Measurements from ENCODE around the gene TCF4.

The TCF4 gene

DNA sequence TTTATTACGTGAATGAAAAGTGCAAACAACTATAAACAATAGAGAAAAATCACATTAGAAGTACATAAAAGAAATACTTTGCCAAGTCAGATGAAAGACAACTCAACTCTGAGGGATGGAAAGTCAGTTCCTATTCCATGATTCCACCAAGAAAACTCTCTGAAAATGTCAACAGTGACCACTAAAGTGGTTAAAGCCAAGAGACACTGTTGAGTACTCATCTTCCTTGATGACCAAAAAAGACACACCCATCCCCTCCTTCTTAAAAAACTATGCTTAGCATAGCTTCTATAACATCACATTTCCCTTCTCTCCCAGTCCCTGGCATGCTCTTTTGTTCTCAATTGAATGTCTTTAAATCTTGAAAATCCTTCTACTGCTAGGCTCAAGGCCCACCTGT is 160.0 kb downstream of the TCF4 start:
- no peak for DNase-seq

DNA sequence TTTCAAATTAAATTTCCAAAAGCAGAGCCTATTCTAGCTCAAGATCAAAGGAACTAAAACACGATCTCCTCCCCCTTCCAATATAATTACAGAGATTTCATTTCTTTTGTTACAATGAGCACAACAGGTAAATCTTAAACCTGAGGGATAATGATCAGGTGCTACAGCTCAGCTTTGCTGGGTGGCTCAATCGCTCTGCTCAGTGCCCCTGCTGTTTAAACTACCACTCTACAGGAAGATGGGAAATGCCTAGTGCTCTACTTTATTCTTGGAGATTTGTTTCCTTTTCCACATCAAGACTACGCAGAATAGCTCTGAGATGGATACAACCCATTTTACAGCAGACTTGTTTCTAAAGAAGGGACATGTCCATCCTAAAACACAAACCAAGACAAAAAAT is 162.3 kb downstream of the TCF4 start:
- DNase-seq, result no peak

DNA sequence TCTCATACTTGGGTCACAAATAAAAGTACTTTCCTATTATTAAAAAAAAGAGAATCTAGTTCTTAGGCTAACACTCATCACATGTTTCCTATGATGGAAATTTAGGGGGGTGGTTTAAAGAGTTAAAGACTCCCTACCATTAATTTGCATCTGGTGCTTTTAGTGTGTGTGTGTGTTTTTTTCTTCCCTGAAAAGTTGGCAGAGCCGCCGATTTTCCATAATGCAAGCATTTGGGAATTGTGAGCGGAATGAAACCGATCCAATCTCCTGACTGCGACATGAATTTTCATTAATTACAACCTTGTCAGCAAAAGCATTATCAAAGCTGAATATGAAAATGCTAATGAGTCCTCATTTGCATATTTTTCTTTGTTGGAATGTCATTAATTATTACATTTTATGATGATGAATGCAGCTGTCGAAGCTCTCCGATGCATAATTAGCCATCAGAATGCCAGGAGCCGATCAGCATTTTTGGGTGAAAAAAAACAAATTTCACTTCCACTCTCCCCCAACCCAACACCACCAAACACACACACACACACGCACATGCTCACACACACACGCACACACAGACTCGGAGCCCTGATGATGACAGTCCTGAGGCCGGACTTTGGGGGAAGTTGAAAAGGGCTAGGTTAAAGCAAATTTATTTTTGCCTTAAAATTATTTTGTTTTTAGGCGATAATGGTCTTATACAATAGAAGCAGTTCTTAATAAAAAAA is 165.4 kb downstream of the TCF4 start:
- DNase-seq, result no peak

DNA sequence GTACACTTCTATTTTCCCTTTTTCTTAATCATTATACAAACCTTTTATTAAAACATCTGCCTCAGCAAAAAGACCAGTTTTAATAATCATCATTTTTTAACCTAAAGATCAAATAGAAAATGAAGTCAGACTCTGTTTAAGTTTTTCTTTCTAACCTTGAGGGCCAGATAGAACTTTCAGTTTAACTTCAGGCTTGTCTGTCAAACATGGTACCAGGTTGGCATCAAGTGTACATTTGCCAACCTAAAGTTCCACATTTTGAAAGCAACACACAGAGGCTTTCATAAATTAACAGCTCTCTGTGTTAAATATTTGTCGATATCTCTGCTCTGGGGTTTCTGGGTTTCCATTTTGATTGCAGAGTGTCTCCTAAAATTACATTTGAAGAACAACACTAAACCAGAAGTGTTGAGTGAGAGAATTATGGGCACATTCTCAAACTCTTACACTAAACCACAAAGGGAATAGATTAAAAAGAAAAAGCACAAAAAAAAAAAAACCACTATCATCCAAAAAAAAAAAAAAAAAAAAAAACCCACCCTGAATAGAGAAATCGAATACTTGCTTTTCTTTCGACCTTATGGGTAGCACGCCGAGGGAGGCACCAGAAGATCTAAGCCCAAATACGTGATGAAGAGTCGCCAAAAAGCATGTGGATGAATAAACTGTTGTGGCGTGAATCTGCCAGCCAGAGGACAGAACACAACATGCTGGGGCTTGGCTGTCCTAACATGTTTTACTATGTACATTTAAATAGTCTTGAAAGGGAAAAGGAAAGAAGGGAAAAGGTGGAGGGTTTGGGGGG is 166.2 kb downstream of the TCF4 start:
- DNase-seq, result no peak

DNA sequence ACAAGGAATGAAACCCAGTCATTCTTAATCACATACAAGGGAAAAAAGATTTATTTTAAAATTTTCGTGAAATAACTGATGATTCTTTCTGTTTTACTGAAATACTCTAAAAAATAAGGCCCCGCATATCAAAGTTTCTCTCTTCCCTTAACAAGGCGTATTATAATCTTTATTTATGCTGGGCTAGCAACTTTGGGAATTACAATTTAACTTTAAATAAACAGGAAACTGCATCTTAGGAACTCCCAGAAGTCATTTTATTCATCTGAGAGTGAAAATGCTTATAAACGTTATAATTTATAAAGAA is 166.7 kb downstream of the TCF4 start:
- DNase-seq, result no peak

DNA sequence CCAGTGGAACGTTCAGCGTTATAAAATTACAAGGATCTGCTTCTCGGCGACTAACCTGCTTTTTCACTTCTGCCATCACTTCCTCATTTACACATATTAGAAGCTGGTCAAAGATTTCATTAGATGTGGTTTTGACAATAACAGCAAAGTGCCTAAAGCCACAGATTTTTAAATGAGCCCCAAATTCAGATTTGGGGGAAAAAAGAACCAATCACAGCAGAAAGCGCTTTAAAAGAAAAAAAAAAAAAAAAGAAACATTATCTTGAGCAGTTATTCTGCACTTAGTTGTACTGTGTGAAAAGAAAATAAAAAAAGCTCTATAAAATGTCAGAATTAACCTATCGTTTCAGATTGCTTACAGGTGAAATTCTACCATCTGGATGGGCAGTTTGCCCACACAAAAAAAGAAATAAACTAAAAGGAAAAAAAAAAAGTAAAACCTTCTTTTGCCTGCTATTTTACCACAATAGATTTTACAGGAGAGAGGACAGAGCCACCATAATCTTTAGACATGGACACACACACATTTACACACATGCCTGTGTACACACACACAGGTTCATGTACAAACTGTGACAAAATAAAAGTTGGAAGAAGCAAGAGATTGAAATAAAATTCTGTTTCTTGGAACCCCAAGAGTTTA is 167.2 kb downstream of the TCF4 start:
- no peak for DNase-seq

DNA sequence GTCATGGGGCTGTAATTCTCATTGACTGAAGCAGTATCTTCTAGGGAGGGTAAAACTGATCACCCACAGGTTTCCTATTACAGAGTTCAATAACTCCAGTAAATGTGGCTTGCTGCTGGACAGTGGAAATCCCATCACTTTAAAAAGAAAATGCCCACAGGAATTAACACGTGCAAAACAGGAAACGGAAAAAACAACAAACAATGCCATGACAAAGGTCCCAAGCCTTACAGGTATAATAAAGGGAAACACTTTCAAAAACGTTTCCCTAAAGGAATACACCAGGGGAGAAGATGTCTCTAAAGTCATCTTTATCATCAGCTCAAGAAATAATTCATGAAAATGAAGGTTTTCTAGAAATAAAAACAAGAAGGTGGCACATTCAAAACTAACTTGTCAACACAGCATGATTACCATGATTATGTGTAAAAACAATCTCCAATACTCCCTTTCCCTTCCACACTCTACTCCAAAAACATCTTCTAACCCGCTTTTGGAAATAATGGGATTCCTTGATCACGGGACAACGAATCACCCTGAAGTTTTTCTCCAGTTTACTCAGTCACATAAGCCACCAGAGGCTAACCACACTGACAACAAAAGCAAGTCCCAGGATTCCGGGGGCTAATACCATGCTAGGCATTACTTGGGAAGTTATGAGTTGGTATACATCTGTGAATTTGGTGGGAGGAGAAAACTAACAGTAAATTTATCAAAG is 167.9 kb downstream of the TCF4 start:
- DNase-seq, result no peak

DNA sequence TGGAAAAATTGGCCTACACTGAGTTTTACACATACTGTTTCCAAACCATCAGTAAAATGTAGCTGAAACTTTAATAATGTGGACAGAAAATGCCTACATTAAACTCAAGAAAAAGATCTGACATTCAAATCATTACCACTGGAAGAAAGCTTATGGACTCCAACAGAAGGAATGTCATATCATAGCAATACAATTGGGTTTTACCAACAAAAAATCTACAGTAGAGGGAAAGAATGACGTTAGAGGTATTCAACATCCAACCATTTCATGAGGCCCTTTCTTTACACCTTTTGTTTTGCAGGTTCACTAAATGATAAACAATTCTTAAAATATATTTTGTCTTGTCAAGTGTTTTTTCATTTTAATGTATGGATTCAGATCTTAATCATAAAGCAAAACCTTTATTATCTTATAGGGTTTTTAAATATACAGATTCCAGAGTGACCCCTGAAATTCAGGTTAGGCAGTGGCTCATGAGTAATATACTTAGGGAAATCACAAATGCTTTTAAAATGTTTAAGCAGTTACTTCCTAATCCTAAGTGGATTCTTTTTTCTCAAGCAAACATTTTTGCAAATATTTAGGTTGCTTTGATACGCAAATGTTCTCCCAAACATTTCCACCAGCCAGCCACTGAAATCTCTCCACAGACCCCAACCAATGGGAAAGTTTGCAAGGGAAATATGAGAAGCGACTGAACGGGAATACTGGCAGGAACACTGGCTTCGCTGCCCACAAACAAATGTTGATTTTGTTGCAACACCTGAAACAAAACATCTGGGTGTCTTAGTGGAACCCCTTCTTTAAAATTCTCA is 168.7 kb downstream of the TCF4 start:
- no peak for DNase-seq

DNA sequence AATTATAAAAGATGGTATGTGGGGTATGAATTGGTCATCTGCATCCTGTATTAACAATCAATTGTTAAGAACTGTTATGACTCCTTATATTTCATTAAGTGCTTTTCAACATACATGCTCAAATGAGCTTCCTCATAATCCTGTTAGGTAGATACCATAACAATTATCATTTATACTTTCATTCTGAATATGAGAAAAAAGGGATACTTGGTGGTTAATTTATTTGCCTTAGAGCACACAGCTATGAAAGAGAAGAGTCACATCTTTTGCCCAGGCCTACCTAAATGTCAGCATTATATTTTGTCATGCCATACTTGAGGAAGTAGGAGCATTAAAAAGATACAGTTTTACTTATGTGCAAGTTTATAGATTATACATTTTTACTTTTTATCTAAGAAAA is 169.6 kb downstream of the TCF4 start:
- no peak for DNase-seq

DNA sequence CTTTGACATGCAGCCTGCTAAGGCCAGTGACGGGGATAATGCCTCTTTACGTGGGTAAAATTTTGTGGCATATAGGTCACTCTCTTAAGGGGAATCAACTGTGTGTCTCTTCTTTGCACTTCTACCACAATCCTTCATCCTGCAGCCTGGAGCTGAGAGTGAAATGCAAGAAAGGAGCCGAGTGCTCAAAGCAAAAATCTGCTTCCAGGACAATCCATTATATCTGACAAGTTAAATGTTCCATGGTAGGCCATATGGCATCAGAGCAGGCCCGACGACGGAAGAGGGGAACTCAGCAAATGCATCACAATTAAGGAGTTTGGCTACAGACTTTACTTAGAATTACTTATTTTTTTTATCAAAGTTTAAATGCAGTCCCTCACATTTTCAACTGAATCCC is 171.2 kb downstream of the TCF4 start:
- DNase-seq, result no peak

DNA sequence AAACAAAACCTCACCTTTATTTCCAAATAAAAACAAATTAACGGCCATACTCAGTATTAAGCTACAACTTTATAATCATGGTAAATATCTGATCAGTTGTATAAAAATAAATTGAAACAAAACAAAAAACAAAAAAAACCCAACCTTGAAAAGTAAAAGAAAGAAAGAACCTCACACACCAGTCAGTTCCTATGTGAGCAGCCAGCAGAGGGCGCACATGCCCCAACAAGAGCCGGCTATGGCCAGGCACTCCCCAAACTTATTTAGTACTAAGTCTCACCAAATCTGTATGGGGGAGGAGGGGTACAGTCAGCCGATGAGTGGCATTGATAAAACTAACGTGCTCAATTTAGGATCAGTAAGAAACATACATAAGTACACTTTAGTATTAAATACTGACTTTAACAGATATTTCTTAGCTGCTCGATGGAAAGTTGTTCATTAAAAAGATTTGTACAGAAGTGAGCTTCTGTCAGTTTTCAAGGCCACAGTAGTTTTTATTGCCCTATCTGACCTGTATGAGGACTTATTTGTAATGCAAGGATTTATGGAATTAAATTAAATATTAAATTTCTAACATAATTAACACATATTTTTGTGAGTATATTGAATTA is 172.6 kb downstream of the TCF4 start:
- peak; percentile 86 for DNase-seq

DNA sequence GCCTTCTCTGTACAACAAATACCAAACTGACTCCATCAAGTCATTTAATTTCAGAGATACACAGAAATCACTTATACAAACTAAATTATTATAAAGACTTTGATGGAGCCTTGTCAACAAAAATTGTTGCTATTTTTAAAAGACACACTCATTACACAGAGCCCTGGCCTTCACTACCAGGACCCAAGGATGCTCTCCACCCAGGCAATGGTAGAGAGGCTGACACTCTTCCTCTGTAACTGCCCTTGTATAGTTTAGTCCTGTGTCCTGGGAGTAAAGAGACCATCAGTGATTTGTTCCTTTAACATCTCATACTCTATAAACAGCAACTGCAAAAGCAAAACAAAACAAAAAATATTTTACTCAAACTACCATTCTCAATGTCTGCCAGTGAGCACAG is 173.5 kb downstream of the TCF4 start:
- DNase-seq, result no peak

DNA sequence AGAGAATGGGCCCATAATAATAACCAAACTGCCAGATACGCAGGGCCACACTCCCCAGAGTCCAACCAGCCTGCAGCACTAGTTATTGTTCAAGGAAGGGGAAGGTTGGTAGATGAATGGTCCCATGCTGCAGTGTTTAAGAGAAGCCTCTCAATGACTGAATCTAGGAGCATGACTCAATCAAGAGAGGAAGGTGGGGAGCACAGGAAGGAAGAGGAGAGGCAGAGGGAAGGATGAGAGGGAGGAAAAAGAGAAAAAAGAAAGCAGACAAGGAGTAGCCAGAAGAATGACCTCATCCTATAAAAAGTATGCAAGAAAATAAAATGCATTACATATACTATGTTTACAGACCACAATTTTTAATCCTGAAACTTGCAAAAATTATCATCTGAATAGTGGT is 174.5 kb downstream of the TCF4 start:
- DNase-seq, result no peak

DNA sequence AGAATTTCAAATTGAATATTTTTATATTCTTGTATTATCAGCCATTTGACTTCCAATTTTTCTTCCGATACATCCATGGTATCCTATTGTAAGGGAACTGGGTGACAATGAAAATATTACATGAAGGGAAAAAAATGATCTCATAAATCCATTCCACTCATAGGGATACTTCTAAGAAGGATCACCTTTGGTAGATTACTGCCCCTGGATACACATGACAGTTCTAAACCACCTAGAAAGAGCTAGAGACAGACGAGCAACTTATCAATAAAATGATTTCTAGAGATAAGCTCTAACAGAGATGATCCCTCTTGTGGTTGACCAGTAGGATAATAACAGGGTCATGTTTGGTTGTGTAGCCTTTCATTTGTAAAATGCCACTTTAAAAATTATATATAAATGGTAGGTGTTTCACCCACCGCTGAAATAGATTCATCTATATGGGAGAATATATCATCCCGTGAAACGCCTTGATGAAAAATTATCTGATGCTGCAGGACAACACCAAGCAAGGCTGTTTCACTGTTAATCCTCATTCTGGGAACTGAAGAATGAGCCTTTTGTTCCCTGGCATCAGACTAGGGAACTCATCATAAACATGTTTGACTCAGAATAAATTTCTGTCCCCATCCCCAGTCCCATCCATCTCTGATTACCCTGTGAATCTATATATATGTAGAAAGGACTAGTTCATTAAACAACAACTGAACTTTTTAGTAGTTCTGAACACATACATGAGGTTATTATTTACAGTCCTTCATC is 180.0 kb downstream of the TCF4 start:
- no peak for DNase-seq

DNA sequence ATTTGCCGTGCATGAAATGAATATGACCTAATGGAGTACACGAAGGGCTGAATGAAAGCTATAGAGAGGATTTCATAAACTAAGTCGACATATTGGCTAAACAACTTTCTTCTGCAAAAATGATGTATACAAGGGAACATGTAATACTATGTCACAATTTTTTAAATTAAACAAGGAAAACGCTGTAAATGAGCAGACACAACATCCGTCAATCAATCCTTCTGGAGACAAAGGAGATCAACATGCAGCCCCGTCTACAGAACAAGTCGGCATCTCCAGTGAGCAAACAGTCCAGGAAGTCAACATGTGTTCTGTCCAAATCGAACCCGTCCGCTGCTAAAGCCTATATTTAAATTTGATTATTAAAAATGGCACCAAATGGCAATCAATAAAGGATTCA is 180.8 kb downstream of the TCF4 start:
- no peak for DNase-seq

DNA sequence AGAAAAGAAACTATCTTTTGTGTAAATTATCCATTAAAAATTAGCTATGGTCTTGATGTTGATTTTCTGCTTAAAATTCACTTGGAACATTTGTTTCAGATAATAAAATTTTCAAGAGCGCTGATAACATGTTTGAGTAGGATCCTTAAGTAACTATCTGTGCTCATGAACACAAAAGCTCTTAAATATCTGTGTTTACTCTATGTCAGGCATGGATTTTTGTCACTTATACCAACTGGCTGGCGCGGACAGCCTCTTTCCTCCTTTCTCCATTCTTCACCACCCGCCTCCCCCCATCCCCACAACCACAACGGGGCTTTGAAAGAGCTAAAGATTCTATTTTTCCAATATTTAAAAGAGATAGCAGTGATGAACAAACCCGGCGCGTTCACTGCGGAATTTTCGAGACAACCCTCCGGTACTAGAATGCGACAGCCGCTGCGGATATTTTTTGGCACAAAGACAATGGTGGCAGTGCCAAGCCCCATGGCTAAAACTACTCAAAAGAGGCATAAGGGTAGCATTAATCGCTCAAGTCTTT is 181.5 kb downstream of the TCF4 start:
- DNase-seq, result no peak

DNA sequence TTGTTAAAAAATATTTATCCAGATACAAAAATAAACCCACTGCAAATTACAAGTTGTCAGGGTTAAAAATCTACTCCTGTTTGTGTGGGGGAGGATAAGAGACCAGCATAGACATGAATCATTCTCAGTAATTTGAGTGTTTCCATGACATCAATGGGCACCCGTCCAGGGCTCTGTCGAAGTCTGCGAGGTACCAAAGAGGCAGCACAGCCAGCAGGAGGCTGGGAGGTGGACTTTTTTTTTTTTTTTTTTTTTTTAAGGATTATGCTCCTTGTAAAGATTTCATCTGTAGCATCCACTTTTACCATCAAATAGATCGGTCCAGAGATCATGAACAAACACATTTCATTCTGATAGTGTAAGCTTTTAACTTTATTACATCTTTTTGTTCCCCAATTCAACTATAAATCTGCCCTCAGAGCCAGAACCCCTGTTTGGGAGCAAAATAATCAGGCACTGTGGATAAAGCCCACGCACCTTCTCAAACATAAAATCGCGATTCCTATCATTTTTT is 182.0 kb downstream of the TCF4 start:
- DNase-seq, result no peak

DNA sequence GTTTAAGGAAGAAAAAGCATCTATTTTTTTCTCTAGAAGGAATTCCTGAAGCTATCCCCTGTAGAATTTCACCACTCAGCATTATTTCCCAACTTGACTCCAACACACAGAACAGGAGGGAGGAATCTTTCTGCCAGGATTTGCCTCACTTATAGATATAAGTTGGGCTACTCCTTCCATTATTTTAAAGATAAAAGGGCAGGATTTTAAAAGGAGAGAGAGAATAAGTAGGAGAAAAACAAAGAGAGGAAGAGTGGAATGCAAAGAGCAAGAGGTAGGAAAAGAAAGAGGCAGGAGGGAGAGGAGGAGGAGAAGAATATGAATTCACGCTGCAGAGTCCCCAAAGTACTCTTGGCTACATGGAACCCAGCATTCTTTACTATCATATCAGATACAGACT is 182.5 kb downstream of the TCF4 start:
- no peak for DNase-seq

DNA sequence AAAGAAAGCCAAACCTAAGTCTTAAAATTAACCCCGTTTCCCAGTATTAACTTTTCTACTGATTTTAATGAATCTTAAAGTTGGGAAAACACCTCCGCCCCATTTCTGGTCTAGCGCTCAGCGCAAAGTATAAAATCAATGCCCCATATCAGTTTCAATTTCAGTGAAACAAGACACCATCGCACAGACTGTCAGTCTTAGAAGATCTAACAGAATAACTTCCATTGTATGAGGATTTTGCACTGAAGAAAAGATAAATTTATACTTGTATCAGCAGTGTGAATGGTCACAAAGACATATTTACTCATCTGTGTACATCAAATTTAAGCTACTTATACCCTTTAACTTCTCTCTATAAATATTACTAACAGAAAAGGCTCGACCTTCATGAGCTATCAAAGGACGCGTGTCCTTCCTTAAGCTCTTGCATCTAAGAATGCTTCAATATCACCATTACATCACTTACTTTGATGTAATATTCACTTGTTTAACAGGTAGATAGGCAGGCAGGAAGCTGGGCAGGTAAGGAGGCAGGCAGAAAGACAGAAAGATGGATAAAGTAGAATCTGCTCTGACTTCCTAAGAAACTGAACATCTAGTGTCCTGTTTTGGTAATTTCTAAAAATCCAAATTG is 183.0 kb downstream of the TCF4 start:
- DNase-seq, result no peak

DNA sequence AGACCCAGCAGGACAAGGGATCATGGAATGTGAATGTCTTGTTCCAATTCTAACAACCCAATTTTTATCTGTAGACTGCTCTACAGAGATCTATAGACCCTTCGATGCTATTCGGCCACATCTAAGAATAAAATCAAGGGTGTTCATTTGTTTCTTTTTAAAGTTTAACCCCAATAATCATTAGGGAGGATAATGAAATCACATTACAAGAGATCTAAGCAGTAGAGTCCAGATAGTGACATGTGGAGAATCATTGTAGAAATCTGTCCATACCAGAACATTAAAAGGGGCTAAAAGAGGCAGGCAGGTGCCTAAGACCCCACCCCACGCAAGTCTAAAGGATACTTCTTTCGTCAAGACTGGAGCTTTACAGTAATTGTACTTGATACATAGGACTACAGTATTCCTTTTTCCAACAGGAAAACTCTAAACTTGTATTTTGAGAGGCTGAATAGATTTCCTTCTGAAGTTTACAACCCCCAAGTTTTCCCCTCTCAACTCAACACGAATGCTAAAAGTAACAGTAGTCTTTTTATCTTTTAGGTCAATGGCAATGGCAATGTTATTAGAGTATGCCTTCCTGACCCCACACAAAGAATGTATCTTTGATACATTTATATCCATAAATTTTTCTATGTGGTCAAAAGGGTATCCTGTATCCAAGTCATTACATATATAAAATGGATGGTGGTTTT is 183.7 kb downstream of the TCF4 start:
- DNase-seq, result no peak
